ENCODE results near the gene USP12. TPM values are rescaled to one million over a fixed set of nuclear protein-coding genes. Genes with fewer than 3 reads are reported as not detected.

USP12 gene
- total and polyA plus RNA-seq, 2 experiments from 2014 or later = 18.4 to 39.3 TPM

GRCh38 chr13:27097691-27098090, 73.9 kb downstream of the USP12 start:
- no peaks in the 10 kb centered on the region for H3K9me2 ChIP-seq (ENCODE audit: insufficient read depth)
- Mint-ChIP-seq H3K4me3 (no peak overlapping the region), H3K4me1 (no peaks in the 10 kb centered on the region), H3K36me3 (ENCODE audit: low read depth) (peaks cover 26% of the 10 kb centered on the region), H3K9me3 (no peaks in the 10 kb centered on the region), H3K27ac (no peak overlapping the region), H3K27me3 (ENCODE audit: insufficient read depth, low read depth, poor library complexity) (no peaks in the 10 kb centered on the region)
- DNase-seq (ENCODE audit: low spot score) = no peak
- H2AFZ ChIP-seq = no peak overlapping the region
- TF ChIP-seq STAT1 (IDR thresholded peaks at IDR 0.05; ENCODE audit: unreplicated experiment) = no peak
- TF ChIP-seq CREB1 (CRISPR knock-in tag; IDR thresholded peaks at IDR 0.05; ENCODE audit: low read depth) = no peak
- TF ChIP-seq JUNB (IDR thresholded peaks at IDR 0.05; ENCODE audit: unreplicated experiment) = no peak
- no peak for TF ChIP-seq POLR2AphosphoS5 (IDR thresholded peaks at IDR 0.05; ENCODE audit: low read depth)
- no peaks in the 10 kb centered on the region for H3K4me1 ChIP-seq (ENCODE audit: insufficient read depth)
- H3K4me2 ChIP-seq = no peak overlapping the region
- no peaks in the 10 kb centered on the region for H3K27me3 ChIP-seq (ENCODE audit: insufficient read depth)
- H3K4me3 ChIP-seq = no peak overlapping the region
- no peak overlapping the region for H3K27ac ChIP-seq (ENCODE audit: low read depth)
- H3K36me3 ChIP-seq (ENCODE audit: insufficient read depth) = no peaks in the 10 kb centered on the region; the same call in 1 of the 2 replicates
- H4K20me1 ChIP-seq (replicated peaks; ENCODE audit: insufficient read depth) = 0 out of 2 replicates have a peak, but pooled peaks cover 3% of the 10 kb centered on the region
- no peak for ATAC-seq
- no peaks in the 10 kb centered on the region for H3F3A ChIP-seq (replicated peaks; ENCODE audit: low read depth)
- no peaks in the 10 kb centered on the region for H3K79me2 ChIP-seq (replicated peaks; ENCODE audit: insufficient read depth)

- Histone ChIP-seq H4K20me1 (replicated peaks; ENCODE audit: insufficient read depth) (no peaks in the 10 kb centered on the region), H3K4me3 (no peak overlapping the region), H3K4me2 (no peak overlapping the region), H3K36me3 (ENCODE audit: insufficient read depth) (peaks cover 4% of the 10 kb centered on the region; the same call in 1 of the 2 replicates), H3K79me2 (replicated peaks; ENCODE audit: insufficient read depth) (peaks cover 3% of the 10 kb centered on the region; the same call in 1 of the 2 replicates), H3K27me3 (ENCODE audit: insufficient read depth) (no peaks in the 10 kb centered on the region), H3K9me2 (ENCODE audit: insufficient read depth) (no peaks in the 10 kb centered on the region), H2AFZ (no peak overlapping the region), H3K27ac (ENCODE audit: low read depth) (no peak overlapping the region), H3K4me1 (ENCODE audit: insufficient read depth) (no peaks in the 10 kb centered on the region), H3F3A (replicated peaks; ENCODE audit: low read depth) (no peaks in the 10 kb centered on the region)
- no peaks in the 10 kb centered on the region for H3K4me1 Mint-ChIP-seq
- no peaks in the 10 kb centered on the region for H3K9me3 Mint-ChIP-seq
- no peak overlapping the region for H3K4me3 Mint-ChIP-seq
- H3K27ac Mint-ChIP-seq = no peak overlapping the region
- DNase-seq (ENCODE audit: low spot score) (no peak), ATAC-seq (no peak)
- peaks cover 6% of the 10 kb centered on the region for H3K27me3 Mint-ChIP-seq (ENCODE audit: insufficient read depth, low read depth, poor library complexity)
- TF ChIP-seq NANOG (IDR thresholded peaks at IDR 0.05; ENCODE audit: borderline replicate concordance) (no peak), CREB1 (CRISPR knock-in tag; IDR thresholded peaks at IDR 0.05; ENCODE audit: low read depth) (no peak), JUNB (IDR thresholded peaks at IDR 0.05; ENCODE audit: unreplicated experiment) (no peak), ZNF331 (CRISPR knock-in tag; IDR thresholded peaks at IDR 0.05; ENCODE audit: low read depth) (no peak), POLR2AphosphoS5 (IDR thresholded peaks at IDR 0.05; ENCODE audit: low read depth) (no peak)
- peaks cover 36% of the 10 kb centered on the region for H3K36me3 Mint-ChIP-seq (ENCODE audit: low read depth)
Measured at GRCh38 chr13:27091451-27091850, 80.2 kb downstream of the USP12 start.

GRCh38 chr13:27088619-27089018, 83.0 kb downstream of the USP12 start:
- Mint-ChIP-seq H3K4me3 (no peak overlapping the region), H3K27ac (no peak overlapping the region), H3K9me3 (no peaks in the 10 kb centered on the region), H3K27me3 (ENCODE audit: insufficient read depth, low read depth, poor library complexity) (peaks cover 6% of the 10 kb centered on the region), H3K36me3 (ENCODE audit: low read depth) (peaks cover 36% of the 10 kb centered on the region), H3K4me1 (no peaks in the 10 kb centered on the region)
- no peak overlapping the region for H2AFZ ChIP-seq
- H3K9me2 ChIP-seq (ENCODE audit: insufficient read depth) = no peaks in the 10 kb centered on the region
- H3K79me2 ChIP-seq (replicated peaks; ENCODE audit: insufficient read depth) = peaks cover 3% of the 10 kb centered on the region; the same call in 1 of the 2 replicates
- no peaks in the 10 kb centered on the region for H3K27me3 ChIP-seq (ENCODE audit: insufficient read depth)
- no peak for DNase-seq (ENCODE audit: low spot score)
- H3K4me3 ChIP-seq = no peak overlapping the region
- 0 out of 2 replicates have a peak, but pooled peaks cover 8% of the 10 kb centered on the region for H3K36me3 ChIP-seq (ENCODE audit: insufficient read depth)
- no peak overlapping the region for H3K4me2 ChIP-seq
- H4K20me1 ChIP-seq (replicated peaks; ENCODE audit: insufficient read depth) = 0 out of 2 replicates have a peak, but pooled peaks cover 2% of the 10 kb centered on the region
- H3K27ac ChIP-seq (ENCODE audit: low read depth) = no peak overlapping the region
- no peaks in the 10 kb centered on the region for H3K4me1 ChIP-seq (ENCODE audit: insufficient read depth)
- H3F3A ChIP-seq (replicated peaks; ENCODE audit: low read depth) = no peaks in the 10 kb centered on the region
- ATAC-seq = no peak
- no peak for TF ChIP-seq POLR2AphosphoS5 (IDR thresholded peaks at IDR 0.05; ENCODE audit: low read depth)
- TF ChIP-seq REST (IDR thresholded peaks at IDR 0.05; ENCODE audit: unreplicated experiment) = no peak
- TF ChIP-seq NANOG (IDR thresholded peaks at IDR 0.05; ENCODE audit: borderline replicate concordance) = no peak
- no peak for TF ChIP-seq JUNB (IDR thresholded peaks at IDR 0.05; ENCODE audit: unreplicated experiment)
- no peak for TF ChIP-seq CTCF (conservative IDR thresholded peaks at IDR 0.05; ENCODE audit: low read depth in 2 of 2)
- TF ChIP-seq EZH2 (IDR thresholded peaks at IDR 0.05; ENCODE audit: low read depth, unreplicated experiment) = no peak
- TF ChIP-seq EZH2phosphoT487 (IDR thresholded peaks at IDR 0.05; ENCODE audit: unreplicated experiment) = no peak
- TF ChIP-seq ETS1 (IDR thresholded peaks at IDR 0.05) = no peak
- TF ChIP-seq STAT1 (IDR thresholded peaks at IDR 0.05; ENCODE audit: unreplicated experiment) = no peak
- no peak for TF ChIP-seq ZNF114 (CRISPR knock-in tag; IDR thresholded peaks at IDR 0.05)

Measured in GM23338 (cell line).